Stimulated activated CD4-positive, alpha-beta T cell treated with anti-CD3 and anti-CD28 coated beads, Interleukin-4, amount 100 ng/mL, for 4 hours (primary cell): ENCODE results near the gene ZCCHC14.
"Not testable (repeated sequence)": the region's sequence is repeated elsewhere in the genome, so short reads cannot be mapped to it uniquely, and the experiment has no call there.

ENCODE experiments used
- DNase-seq, 2 experiments: peaks; one replicate each; pipeline ENCODE4 v3.0.0-alpha.2; 2020

ZCCHC14 gene

DNA sequence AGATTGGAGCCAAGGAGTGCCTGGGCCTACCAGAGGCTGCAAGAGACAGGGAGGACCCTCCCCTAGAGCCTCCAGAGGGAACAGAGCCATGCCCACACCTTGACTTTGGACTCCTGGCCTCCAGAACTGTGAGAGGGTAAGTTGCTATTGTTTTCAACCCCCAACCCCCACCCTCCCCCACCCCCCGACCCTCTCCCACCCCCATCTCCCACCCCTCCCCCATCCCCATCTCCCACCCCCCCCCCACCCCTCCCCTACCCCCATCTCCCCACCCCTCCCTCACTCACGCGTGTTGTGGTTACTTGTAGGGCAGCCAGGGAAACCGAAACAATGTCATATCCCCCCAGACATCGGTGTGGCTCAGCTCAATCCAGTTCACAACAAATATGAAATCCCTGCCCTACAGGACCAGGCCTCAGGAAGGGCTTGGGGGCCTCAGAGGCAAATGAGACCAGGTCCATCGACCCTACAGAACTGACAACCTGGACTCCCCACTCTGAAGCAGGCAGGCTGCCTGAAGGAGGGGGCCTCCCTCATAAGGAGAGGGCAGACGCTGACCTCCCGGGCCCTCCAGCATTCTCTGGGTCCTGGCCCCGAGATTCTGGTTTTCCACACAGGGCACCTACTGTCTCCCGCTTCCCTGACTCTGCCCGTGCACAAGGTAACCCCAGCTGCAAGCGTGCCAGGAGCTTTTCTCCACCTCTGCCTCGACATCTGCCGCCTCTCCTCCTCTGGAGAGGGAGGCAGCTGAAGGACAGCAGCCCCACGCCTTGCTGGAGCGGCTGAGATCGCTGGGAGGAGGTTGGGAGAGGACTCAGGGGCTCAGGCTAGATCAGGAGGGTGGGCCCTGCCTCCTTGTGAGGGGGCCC, 3.0 kb upstream of the ZCCHC14 start:
- no peak for DNase-seq

DNA sequence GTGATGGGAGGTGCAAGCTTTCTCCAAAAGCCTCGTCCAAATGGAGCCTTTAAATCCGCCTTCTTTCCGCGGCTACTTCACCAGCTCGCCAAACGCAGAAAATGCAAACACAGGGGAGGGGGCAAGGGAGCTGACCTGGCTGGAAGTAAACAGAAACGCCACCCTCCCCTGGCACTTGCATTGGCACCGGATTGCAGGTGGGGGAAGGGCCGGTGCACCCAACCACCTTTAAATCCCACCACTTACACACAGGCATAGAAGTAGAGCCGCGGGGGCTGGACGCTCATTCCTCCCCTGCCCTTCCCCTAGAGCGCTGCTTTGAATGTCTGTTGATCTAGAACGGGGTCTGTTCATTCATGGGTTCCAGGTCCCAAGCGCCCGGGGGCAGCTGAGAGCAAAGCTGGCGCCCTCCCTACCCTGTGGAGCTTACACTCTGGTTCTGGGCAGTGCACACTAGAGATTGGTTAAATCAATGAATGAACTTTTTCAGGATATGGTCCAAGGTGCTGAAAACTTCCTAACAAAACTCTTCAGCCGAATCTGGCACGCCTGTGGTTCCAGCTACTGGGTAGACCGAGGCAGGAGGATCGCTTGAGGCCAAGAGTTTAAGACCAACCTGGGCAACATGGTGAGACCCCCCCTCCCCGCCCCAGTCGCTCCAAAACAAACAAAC, 920 bp upstream of the ZCCHC14 start:
- no peak for DNase-seq

DNA sequence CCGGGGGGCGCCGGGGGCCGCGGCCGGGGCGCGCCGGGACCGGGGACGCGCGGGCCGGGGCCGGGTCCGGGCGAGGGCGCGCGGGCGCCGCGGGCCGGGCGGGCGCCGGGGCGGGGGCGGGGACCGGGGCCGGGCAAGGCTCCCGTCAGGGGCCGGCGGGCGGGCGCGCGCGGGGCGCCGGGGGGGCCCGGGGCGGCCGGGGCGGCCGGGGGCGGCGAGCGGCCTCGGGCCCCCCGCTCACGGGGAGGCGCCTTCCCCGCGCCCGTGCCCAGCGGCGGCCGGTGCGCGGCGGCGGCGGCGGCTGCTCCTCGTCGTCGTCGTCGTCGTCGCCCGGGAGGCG, 563 bp downstream of the ZCCHC14 start:
- no peak for DNase-seq

DNA sequence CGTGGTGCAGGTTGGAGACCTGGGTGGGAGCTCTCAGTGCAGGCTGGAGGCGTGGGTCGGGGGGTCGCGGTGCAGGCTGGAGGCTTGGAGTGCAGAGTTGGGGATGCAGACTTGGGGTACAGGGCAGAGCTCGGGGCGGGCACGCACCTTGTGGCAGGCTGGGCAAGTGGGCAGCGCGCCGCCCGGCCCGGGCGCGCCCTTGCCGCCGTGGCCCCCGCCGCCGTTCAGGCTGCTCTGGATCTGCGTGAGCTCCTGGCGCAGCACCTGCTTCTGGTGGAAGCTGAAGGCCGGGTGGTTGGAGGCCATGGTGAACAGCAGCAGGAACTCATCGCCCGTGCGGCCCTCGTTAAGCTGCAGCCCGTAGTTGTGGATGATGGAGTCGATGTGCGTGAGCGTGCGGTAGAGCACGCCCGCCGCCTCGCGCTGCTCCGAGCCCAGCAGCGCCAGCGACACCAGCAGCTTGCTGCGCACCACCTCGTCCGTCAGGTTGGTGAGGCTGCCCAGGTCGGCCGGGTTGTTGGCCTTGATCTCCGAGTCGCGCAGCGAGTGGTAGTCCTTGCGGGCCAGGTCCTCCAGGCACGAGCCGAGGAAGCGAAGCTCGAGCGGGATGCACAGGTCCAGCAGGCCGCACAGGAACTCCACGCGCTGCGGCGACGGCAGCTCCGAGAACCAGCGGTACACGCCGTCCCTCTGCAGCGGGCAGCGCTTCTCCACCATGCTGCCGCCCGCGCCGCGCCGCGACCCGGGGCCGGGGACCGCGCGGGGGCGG, 1.1 kb downstream of the ZCCHC14 start:
- peak in 1 of 2 experiments; percentile 12 for DNase-seq

DNA sequence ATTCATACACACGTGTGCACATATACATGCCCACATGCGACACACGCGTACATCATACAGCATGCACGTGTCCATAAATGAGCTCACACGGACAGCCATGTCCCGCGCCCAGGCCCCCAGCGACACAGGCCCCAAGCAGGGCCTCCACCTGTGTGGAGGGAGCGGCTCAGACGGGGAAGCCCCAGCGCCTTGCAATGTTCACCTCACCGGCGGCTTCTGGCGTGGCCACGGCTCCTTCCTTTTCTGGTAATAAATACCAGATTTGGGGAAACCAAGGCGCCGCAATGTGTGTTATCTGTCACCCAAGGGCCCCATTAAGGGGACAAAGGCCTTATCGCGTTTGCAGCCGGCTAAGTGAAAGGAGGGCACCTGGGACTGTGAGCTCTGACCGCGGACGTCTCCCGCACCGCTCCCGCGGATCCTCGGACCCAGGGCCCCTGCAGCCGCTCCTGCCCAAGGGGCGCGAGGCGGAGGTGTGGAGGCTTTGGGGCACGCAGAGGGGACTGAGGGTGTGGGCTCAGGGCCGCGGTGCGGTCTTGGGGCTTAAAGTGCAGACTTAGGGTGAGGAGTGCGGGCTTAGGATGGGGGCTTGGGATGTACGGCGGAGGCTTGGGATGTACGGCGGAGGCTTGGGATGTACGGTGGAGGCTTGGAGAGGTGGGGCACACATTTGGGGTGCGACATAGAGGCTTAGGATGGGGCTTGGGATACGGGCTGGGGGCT, 1.9 kb downstream of the ZCCHC14 start:
- DNase-seq = peak; percentile 52 to 54

DNA sequence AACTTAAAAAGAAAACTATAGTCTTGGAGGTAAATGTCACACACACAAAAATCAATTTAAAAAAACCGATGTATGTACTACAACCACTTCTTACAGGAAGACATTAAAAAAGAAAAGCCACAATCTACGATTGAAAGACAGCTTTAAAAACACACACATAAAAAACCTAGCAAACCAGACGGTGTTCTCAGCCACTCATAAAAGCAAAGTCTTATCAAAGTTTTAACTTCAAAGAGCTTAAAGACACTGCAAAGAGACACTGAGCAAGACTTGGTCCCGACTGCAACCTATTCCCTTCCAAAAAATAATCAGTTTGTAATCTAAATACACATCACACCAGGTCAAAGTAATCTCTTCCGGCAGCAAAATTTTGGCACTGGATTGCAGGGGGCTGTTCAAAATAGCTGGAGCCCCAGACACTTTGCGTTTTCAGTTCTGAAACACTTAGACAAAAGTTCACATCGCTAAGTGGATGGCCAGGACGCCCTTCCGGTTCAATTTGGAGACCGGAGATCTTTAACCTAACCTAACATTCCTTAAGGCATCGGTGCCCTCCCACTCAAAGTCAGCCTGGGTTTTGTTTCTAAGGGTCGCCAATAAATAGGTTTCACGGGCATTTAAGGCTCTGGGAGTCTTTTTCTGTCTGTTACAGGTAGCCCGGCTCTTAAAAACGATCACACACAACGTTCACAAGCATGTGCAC, 2.6 kb downstream of the ZCCHC14 start:
- DNase-seq = no peak

DNA sequence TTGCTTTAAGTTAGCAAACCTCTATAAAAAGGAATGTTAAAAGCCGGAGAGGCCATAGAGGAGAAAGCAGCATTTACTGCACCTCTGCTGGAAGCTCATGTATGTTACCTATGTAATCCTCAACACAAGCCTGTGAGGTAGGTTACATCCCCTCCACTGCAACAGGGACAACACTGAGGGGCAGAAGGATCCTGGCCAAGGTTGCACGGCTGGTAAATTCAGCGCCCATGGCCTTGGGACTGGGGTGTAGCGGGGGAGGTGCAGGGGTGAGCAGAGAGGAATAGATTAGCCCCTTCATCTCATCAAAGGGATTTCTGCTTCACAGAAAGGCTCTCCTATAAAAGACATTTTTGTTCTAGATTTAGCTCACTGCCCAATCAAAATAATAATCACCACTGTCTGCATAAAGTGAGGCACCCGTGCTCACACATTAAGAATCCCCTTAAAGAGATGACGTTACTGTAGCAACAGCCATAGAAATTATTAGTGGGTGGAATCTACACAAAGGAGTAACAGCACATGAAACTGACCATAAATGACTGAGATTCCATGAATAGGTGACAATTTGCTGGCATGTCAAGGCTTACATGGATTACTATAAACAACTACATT, 3.3 kb downstream of the ZCCHC14 start:
- DNase-seq = no peak

DNA sequence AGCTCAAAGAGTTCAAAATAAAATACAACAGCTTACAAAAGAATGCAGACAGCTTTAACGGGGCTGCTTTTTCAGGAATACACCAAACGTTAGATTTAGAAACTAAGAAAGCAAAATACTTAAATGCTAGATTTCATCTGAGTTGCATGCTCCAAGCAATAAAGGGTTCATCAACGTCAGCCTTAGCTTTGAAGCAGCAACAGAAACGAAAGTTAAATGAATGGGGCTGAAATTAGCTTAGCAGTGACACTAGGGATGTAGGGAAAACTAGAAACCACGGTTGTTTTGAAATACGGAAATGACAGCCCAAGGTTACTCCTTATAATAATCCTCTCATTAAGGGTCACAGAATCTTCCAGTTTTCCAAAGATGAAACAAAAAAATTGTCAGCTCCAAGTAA, 3.9 kb downstream of the ZCCHC14 start:
- DNase-seq = not testable (repeated sequence)

DNA sequence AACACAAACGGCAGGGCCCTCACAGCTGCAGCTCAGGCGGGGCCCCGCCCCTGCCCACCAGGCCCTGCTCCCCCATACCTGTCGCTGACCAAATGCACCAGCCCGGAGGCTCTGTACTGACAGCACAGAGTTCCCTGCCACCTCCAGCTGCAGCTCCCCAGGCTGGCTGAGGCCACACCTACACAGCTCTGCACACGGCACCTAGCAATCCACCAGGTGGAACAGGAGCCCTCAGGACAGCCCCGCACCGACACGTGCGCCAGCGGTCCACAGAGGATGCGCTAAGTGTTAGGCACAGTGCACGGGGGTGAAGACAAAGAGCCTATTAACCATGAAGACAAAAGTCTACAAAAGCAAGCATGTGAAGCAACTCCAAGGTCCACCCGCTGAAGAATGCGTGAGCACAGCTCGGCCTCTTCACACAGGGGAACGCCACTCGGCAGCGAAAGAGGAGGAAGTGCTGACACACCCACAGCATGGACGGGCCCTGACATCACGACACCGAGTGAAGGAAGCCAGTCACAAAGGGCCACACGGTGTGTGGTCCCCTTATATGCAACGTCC, 5.4 kb downstream of the ZCCHC14 start:
- DNase-seq = peak in 1 of 2 experiments; percentile 14

DNA sequence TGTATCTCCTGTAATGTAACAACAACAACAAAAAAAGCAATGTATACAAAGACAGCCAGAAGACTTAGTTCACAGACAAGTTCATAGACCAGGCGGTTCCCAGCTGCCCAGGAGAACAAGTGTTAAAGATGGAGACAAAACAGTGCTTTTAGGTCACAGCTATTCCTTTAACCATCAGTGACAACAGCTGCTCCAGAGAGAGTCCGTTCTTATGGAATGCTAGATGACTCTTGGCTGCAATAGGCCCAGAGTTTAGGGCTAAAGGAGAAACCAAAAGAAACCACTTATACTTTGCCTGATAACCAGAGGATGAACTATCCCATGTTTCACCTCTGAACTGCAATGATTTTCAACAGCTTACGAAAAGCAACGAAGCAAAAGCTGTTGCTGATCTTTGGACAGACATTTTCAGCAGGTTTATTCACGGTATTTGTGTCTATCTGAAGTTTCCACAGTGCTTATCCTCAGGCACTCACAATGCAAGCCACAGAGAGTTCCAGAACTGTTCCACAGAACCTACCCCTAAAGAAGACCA, 6.0 kb downstream of the ZCCHC14 start:
- no peak for DNase-seq

DNA sequence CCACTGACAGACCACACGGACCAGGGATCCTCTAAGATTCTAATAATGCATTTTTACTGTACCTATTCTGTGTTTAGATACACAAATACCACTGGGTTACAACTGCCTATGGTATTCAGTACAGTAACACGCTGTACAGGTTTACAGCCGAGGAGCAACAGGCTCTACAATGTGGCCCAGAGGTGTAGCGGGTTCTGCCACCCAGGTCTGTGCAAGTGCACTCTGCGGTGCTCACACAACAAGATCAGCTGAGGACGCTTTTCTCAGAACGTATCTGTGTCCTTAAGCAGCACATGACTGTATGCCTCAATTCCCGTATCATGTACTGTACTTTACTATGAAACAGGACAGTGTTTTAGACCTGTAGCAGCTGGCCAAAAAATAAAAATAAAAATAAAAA, 6.5 kb downstream of the ZCCHC14 start:
- DNase-seq = no peak

DNA sequence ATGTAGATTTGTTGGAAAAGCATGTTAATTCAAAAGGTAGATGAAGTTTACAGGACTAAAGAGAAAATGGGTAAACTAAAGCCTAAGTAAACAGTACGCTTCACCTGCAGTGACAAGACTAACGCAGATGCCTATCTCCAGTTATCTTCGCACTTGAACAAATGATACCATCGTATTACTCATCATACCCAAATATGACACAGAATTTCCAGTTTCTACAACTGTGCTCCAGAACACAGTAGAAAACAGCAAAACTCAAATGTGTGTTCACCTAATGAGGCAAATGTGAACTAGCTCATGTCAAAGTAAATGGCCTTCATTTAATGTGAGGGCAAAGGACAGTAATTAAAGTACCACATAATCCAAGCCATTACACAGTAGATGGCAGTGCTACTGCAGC, 7.0 kb downstream of the ZCCHC14 start:
- DNase-seq = not testable (repeated sequence)

DNA sequence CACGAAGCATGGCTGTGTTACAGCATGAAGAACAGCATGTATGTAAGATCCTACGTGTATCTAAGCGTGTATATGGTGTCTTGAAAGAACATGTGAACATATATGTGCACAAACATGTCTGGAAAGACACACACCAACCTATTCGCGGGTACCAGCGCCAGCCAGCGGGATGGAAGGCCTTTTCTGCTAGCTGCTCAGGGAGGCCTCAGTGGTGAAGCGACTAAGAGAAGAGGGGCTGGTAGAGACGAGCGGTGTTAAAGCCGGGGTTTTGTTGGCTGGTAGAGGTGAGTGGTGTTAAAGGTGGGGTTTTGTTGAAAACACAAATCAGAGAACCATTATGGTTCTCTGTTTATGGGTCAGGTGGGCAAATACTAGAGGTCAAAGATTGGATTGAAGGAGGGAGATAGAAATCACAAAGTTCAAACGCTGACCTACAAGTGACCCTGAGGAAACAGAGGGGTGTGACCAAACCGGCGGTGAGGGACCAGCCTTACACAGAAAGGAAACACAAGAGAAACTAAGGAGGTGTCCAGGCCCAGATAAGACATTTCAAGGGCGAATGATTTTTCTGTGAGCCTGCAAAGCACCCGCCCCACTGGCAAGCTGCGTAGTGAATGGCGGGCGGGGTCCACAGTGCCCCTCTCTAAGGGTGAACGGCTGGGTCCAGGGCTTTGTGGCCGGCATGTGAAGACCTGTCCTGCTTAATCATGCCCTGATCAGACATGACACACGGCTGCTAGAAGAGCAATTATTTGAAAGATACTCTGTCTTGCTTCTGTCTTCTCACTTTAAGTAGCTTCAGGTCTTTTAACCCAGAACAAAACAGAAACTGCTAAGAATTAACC, 8.1 kb downstream of the ZCCHC14 start:
- DNase-seq = no peak

DNA sequence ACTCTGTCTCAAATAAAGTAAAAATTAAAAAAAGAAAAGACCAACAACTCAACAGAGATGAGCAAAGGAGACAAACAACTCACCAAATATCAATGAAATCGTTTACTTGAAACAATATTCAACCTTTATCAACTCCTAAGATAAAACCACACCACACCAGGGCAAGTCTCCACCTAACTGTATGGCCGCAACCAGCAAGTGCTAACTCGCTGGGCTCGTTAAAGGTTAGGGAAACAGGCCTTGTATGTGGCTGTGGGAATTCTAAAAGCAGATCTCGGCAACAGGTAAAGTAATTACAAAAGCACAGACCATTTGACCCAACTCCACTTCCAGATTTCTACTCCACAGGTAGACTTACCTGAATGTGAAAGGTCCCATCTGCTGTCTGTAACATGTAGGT, 9.3 kb downstream of the ZCCHC14 start:
- no peak for DNase-seq

DNA sequence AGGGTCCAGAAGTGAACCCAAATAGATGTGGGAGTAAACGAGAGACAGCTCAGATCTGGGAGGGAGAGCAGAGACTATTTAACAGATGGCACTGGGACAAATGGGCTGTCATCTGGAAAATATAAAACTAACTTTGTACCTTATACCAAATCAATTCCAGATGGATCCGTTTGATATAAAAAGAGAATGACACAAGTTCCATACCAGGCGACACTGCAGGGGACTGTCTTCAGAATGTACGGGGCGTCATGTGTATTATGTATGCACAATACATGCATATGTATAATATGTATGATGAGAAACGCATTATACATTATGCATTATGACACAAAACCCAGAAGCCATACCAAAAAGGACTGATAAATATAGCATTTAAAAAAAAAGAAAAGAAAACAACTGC, 10.2 kb downstream of the ZCCHC14 start:
- not testable (repeated sequence) for DNase-seq

DNA sequence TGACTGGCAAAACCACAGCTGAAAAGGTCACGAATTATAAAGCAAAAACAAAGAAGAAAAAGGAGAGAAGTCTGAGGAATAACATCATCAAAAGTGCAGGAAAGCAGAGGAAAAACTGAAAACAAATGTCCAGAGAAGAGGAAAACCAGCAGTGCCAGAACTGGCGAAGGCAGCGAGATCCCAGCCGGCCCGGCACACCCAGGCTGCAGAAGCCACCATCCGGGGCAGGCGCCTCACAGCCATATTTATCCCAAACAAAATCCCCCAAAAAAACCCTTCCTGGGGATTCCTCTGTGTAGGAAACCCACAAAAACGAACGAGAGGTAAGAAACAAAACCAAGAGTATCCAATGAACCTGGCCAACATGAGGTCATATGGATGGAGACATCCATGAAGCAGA, 10.6 kb downstream of the ZCCHC14 start:
- no peak for DNase-seq

DNA sequence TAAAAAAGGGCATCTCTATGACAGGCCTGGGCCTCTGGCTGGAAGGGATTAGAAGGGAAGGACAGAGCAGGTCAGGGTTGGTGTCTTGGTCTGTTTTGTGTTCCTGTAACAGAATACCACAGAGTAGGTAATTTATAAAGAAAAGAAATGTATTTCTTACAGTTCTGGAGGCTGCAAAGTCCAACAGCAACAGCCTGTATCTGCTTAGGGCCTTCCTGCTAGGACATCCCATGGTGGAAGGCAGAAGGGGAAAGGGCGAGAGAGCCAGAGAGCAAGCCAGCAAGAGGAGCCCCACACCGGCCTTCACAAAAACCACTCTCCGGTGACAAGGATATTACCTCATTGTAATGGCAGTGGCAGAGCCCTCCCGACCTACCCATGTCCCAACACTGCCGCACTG, 11.1 kb downstream of the ZCCHC14 start:
- not testable (repeated sequence) for DNase-seq

DNA sequence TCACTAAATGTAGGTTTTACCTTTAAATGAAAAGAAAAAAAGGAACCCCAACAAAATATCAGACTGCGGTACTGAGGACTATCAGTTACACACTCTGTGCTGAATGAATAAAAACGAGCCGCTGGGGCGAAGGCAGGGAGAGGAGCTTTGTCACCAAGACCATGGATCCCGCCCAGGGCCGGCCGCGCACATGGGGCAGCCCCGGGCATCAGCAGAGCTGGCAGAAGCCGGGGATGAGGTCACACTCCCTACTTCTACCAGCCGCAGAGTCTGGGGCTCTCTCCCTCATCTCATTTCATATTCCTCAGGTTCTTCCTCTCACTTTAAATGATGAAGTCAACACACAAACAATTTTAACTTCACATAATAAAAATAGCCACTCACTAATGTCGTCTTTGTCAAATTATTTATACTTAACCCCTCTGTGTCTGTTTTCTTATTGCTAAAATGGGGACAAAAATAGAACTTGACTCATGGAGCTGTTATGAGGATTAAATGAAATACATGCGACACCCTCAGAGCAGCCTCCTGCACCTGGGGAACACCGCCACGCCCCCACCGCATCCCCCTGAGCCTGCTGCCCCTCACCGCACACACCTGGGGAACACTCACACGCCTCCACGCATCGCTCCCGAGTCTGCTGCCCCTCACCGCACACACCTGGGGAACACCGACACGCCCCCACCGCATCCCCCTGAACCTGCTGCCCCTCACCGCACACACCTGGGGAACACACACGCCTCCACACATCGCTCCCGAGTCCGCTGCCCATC, 15.4 kb downstream of the ZCCHC14 start:
- not testable (repeated sequence) for DNase-seq

DNA sequence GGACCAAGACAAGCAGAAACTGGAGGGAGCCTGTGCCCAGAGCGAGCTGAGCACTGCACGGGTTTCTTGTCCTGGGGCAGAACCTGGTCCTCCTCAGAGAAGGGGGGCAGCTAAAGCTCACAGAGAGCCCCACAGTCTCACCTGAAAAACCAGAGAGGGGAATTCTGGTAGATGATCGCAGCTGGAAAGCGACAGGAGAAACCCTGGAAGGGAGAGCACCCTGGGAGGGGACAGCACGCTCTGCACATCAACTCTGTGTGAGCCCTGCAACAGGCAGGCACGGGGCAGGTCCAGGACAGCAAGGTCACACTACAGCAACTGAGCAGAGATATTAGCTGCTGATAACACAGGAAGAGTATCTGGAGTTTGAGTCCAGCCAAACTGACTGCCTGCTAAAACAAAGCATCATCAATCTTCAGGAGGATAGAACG, 18.2 kb downstream of the ZCCHC14 start:
- DNase-seq = no peak
